Myometrial cell (primary cell): ENCODE data around the gene ZNF506. TPM values are rescaled to one million over a fixed set of nuclear protein-coding genes. Genes with fewer than 3 reads are reported as not detected.

Source experiments
- total RNA-seq: library from RNA; depleted of rRNA; stranded (reverse); fragments of >200 nt; gene quantifications from 2 replicates; pipeline ENCODE4 v1.2.3, GENCODE V29; 2015

Gene ZNF506
- 16.4 and 17.9 TPM in 2 replicates for total RNA-seq

DNA sequence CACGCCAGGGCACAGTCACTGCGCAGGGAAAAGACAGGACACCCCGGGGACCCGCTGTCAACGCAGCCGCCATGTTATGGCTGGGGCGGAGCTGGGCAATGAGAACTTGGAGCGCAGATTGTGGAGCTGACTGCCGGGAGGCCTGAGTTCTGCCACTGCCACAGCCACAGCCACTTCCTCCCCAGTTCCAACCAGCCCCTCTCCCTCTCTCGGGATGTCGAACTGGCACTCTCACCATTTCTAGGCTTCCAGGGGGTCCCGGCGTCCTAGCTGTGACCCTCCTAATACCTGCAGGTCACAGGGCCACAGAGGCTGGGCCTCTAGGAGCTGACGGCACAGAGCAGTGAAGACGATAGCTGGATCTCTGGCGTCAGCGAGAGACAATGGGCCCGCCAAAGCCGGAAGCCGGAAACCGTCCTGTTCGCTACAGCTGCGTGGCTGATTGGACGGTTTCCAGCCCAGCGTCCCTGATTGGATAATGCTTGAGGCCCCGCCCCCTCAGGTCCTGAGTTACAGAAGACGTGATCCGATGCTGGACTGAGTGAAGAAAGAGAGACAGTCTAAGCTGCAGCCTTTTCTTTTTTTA is at the start of gene ZNF506:
Gene ZNF506, minus strand, starts transcription at position 385 of the 586 bp plus-strand sequence. Its CDS starts 147 bp downstream, at position 238.

DNA sequence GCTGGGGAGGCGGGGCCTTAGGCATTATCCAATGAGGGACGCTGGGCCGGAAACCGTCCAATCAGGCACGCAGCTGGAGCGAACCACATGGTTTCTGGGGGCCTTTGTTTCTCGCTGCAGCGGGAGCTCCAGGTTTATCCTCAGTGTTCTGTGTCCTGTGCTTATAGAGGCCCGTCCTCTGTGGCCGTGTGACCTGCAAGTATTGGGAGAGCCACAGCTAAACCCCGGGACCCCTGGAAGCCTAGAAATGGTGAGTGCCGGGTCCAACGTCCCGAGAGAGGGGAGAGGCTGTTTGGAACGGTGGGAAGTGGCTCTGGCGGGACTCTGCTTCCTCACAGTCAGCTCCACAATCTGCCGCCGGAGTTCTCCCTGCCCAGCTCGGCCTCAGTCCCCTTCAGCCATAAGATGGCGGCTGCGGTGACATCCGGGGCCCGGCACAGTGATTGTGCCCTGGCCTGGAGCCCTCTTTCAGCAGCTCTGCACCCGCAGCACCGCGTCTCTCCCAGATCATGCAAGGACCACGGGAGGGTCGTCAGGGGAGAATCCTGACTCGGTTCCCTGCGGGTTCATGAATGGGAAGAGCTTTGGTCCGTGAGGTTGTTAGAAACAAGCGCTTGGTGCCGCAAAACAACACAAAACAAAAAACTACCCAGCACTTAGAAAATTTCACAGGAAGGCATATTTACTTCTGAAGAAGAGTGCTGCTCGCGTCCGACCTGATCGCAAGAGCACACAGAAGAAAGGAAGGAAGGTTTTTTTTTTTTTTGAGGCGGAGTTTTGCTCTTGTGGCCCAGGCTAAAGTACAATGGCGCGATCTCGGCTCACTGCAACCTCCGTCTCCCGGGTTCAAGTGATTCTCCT is 44.4 kb upstream of the ZNF506 start, which contains the start of gene ZNF253:
Gene ZNF253, plus strand, starts transcription at position 133 of the 861 bp plus-strand sequence. Its CDS starts 115 bp downstream, at position 248.

Other genes with a start within 250 kb of the ZNF506 start
- 1.4 TPM in 1 of 2 replicates, not detected in the other for gene PBX4, start 203.1 kb downstream of the ZNF506 start, total RNA-seq
- gene LPAR2, start 193.5 kb downstream of the ZNF506 start, total RNA-seq = 2.3 and 2.7 TPM in 2 replicates
- 25.7 and 46.7 TPM in 2 replicates for gene GMIP, start 178.1 kb downstream of the ZNF506 start, total RNA-seq
- 41.8 and 124 TPM in 2 replicates for gene ATP13A1, start 158.1 kb downstream of the ZNF506 start, total RNA-seq
- gene ZNF101, start 152.9 kb downstream of the ZNF506 start, total RNA-seq = 2.8 and 3.2 TPM in 2 replicates
- gene ZNF14, start 88.6 kb downstream of the ZNF506 start, total RNA-seq = 3.4 and 4.0 TPM in 2 replicates
- gene ZNF253, start 44.1 kb upstream of the ZNF506 start, total RNA-seq = 1.8 and 2.3 TPM in 2 replicates
- gene ZNF93, start 79.2 kb upstream of the ZNF506 start, total RNA-seq = 0.58 and 5.7 TPM in 2 replicates
- gene ZNF682, start 217.8 kb upstream of the ZNF506 start, total RNA-seq = 0.86 and 1.4 TPM in 2 replicates